Transverse colon (tissue), 3 donors: ENCODE results near the gene FRS3.

Experiments
- CTCF ChIP-seq, 5 experiments: fragments of 200-600 bp in 3 of 5; fragments of 450-650 bp in 2 of 5; sonication (generic) in 3 of 5; IDR thresholded peaks; 1 replicate in 2 of 5; 2 replicates in 3 of 5; pipeline ENCODE4 v1.5.1; 2016 to 2017; ENCODE audit warnings: antibody characterized with exemption in 5 of 5, inconsistent platforms in 3 of 5, mild to moderate bottlenecking in 2 of 5, moderate library complexity in 1 of 5
- POLR2A ChIP-seq: fragments of 450-650 bp; IDR thresholded peaks from one replicate; pipeline ENCODE4 v1.6.1; 2016; ENCODE audit warnings: antibody characterized with exemption, mild to moderate bottlenecking, moderate library complexity

DNA sequence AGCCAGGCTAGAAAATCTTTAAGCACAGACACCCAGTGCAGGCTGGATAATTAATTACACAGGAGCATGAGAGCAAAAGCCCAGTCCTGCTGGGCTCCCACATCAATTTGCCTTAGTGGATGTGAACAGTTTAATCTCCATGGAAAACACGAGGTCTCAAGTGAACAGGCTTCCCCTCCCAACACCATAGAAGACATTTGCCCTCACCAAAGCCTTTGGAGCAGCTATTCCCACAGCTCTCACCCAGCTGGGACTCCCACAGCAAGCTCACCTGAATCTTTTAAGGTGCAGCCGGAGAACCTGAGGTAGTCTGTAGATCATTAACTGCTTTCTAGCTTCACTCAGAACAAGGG lies 19.8 kb upstream of the FRS3 start:
- TF ChIP-seq CTCF (IDR thresholded peaks at IDR 0.05) (no peak), POLR2A (no peak)
